Measurements from ENCODE around the gene ANKS4B.
"Not testable (repeated sequence)": the region's sequence is repeated elsewhere in the genome, so short reads cannot be mapped to it uniquely, and the experiment has no call there.

ANKS4B gene

GRCh38 chr16:21219551-21219950 lies 13.9 kb upstream of the ANKS4B start:
- no peak for DNase-seq

GRCh38 chr16:21222495-21223337 lies 10.8 kb upstream of the ANKS4B start:
- DNase-seq, result no peak

- no peak for DNase-seq
Measured at GRCh38 chr16:21223787-21224186, 9.7 kb upstream of the ANKS4B start.

- no peak for DNase-seq
Measured at GRCh38 chr16:21224800-21225199, 8.7 kb upstream of the ANKS4B start.

GRCh38 chr16:21226749-21227148 lies 6.8 kb upstream of the ANKS4B start:
- DNase-seq, result no peak

DNA sequence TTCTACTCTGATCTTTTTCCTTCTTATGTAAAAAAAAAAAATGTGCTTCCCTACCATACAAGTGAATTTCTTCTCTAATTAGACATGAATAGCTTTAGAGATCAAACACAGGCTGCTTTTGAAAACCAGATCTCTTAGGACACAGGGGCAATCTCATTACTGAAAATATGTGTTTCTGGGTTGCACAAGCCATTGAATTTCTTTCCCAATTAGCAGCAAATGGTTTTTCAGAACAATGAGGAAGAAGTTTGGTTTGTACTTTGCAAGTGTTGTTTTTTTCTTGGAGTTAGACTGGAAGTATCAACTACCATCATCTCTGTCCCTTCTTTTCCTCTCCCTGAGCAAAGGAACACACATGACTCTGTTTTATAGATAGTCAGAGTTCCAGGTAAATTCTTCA lies 5.6 kb upstream of the ANKS4B start:
- DNase-seq, result no peak

GRCh38 chr16:21228361-21228872 lies 5.1 kb upstream of the ANKS4B start:
- DNase-seq, result no peak

- no peak for DNase-seq
Measured at GRCh38 chr16:21233045-21233520, 416 bp upstream of the ANKS4B start.

DNA sequence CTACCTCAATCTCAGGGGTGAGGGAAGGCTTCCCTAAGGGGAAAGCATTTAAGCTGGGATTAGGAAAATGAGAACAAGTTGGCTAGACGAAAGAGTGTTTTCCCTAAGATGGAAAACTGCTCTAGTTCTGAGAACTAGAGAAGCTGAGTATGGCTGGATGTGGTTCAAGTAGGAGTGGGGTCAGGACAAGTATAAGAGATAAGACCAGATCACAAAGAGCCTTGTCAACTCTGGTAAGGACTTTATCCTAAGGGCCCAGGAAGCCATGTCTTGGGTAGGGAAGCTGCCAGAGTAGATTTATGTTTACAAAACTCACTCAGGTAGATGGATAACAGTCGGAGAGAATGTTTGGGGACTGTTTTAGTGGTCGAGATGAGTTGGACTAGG lies 1.7 kb downstream of the ANKS4B start:
- DNase-seq, result no peak

DNA sequence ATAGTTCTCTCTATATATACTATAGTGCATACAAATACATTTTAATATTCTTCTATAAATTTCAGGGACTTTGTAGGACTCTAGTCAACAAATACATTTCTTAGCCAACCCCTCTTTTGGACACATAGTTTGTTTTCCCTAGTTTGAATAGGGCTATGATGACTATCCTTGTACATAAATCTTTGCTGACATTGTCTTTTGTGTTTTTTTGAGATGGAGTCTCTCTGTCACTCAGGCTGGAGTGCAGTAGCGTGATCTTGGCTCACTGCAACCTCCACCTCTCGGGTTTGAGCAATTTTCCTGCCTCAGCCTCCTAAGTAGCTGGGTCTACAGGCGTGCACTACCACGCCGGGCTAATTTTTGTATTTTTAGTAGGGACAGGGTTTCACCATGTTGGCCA lies 3.3 kb downstream of the ANKS4B start:
- no peak for DNase-seq

DNA sequence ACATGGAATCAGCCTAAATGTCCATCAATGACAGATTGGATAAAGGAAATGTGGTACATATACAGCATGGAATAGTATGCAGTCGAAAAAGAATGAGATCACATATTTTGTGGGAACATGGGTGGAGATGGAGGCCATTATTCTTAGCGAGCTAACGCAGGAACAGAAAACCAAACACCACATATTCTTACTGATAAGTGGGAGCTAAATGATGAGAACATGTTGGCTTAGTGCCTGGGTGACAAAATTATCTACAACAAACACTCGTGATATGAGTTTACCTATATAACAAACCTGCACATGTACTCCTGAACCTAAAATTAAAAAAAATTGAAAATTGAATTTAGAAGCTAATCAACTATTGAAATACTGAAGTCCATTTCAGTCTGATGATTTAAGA lies 6.1 kb downstream of the ANKS4B start:
- DNase-seq, result no peak

DNA sequence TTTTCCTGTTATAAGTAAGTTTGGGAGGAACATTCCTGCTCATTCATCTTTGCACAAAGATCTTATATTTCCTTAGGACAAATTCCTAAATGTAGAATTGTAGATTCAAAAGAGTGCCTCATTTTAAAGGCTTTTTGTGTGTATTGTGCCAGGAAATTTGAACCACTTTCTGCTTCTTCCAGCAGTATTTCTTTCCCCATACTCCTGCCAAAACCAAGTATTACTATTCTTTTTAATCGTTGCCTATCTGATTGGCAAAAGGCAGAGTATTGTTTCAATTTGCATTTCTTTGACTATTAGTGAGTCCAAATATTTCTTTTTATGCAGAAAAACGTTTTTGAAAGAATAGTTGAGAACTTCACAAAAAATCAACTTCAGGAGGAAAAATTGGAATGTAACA lies 9.3 kb downstream of the ANKS4B start:
- no peak for DNase-seq

- no peak for DNase-seq
Measured at GRCh38 chr16:21244518-21245215, 11.2 kb downstream of the ANKS4B start.

DNA sequence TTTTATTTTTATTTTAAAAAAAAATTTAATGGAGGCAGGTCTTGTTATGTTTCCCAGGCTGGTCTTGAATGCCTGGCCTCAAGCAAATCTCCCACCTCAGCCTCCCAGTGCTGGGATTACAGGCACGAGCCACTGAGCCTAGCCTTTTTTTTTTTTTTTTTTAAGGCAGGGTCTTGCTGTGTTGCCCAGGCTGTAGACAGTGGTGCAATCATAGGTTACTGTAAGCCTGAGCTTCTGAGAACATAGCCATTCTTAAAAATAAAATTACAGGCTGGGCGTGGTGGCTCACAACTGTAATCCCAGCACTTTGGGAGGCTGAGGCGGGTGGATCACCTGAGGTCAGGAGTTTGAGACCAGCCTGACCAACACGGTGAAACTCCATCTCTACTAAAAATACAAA lies 14.7 kb downstream of the ANKS4B start:
- not testable (repeated sequence) for DNase-seq

GRCh38 chr16:21250072-21250923 lies 16.8 kb downstream of the ANKS4B start:
- DNase-seq, result no peak

GRCh38 chr16:21253470-21253869 lies 20.0 kb downstream of the ANKS4B start:
- DNase-seq, result no peak

DNA sequence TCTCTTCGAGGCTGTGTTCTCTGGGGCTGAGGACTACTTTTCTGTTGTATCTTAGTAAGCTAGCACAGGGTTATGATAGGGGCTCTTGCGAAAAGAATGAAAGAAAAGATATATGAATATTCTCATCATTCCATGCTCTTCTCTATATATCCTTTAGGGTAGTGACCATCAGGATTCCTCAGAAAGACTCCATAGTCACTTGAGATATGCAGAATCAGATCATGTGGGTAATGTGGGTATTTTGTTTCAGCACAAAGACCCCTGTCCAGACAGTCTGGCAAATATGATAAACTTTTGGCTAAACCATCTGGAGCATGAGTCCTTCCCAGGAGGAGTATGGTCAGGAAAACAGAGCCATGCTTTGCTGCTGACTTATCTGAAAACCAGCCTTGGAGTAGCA lies 23.1 kb downstream of the ANKS4B start:
- DNase-seq, result no peak

- no peak for DNase-seq
Measured at GRCh38 chr16:21257284-21257683, 23.8 kb downstream of the ANKS4B start.

DNA sequence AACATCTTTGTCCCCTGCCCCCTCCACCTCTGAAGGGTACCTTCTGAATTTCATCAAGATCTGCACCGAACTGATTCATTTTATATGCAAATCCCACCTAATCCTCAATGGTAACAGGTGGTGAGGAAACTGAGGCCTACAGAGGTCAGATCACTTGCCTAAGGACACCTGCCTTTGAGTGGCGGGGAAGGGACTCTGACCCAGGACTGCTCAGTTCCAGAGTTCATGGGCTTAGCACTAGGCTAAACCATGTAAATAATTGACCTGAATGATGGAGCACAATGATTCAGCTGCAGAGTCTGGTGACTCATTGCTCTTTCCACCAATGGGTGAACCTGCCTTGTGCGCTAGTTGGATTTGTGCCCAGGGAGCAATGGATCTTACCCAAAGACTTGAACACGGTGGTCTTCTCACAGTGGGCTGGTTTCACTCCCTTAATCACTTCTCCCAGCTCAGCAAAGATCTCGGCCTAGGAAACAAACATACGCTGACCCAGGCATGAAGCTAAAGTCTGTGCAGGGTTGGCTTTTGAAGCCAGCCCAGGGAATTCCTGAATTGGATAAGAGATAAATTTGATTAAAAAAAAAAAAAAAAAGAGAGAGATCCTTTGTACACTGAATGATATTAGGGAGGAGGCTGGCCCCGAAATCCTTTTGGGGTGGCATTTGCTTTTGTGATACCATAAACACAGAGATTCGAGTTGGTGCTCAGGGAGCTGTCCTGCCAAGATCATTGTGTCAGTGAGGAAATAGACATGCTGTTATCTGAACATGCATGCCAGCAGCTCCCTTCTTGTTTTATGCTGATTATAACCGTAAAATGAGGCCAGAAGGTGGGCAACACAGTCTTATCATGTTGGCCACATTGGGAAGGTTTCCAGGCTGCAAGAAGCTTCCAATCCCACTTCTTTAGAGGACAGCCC lies 27.6 kb downstream of the ANKS4B start:
- DNase-seq, result no peak

DNA sequence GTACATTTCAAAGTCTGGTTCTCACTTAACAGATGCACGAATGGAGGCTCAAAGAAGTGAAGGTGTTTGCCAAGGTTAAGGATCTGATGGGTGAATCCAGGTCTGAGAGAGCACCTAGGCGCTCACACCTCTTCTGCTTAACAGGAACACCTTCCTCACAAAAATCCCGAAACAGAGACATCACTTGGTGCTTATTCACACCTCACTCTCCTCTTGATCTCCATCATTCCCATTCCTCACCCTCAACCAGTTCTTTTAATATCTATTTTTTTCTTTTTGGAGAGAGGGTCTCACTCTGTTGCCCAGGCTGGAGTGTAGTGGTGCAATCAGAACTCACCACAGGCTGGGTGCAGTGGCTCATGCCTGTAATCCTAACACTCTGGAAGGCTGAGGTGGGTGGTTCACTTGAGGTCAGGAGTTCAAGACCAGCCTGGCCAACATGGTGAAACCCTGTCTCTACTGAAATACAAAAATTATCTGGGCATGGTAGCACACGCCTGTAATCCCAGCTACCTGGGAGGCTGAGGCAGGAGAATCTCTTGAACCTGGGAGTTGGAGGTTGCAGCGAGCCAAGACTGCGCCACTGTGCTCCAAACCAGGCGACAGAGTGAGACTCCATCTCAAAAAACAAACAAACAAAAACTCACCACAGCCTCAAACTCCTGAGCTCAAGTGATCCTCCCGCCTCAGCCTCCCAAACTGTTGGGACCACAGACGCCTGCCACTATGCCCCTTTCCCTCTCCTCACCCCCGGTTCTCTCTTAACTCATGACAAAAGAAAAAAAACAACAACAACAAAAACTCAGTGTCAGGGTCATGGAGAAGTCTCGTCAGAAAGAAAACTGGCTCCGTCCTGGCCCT lies 29.5 kb downstream of the ANKS4B start:
- DNase-seq, result no peak
